Forelimb muscle (tissue), 1 donor: ENCODE measurements around the gene RINL. TPM values are rescaled to one million over a fixed set of nuclear protein-coding genes. Genes with fewer than 3 reads are reported as not detected.
A peak's percentile ranks its signal among the peaks of the same experiment; 100 is the strongest.

Experiments
- DNase-seq: peaks from one replicate; pipeline ENCODE4 v3.0.0-alpha.2; 2013; ENCODE audit warnings: low read depth
- polyA plus RNA-seq: library from polyadenylated mRNA; unstranded; fragments of 120-200 nt; gene quantifications from one replicate; pipeline ENCODE4 v1.2.1, GENCODE V29; 2013; ENCODE audit not compliant: insufficient read length

Gene RINL
- polyA plus RNA-seq, 1 donor: 9.6 TPM

- peak; percentile 87 for DNase-seq
These were observed 28.8 kb downstream of the RINL start for GRCh38 chr19:38849147-38849859.

- no peak for DNase-seq
These were observed 29.6 kb downstream of the RINL start for GRCh38 chr19:38848299-38849146.

- DNase-seq: no peak
These were observed 32.0 kb downstream of the RINL start for GRCh38 chr19:38846097-38846496.

GRCh38 chr19:38845374-38846024, 32.6 kb downstream of the RINL start:
- no peak for DNase-seq

GRCh38 chr19:38844093-38844686, 33.9 kb downstream of the RINL start:
- DNase-seq: no peak

GRCh38 chr19:38843175-38843758, 34.8 kb downstream of the RINL start:
- DNase-seq: no peak

- DNase-seq: no peak
These were observed 35.5 kb downstream of the RINL start for GRCh38 chr19:38842439-38843174.

- DNase-seq: no peak
These were observed 36.2 kb downstream of the RINL start for GRCh38 chr19:38841787-38842438.

- no peak for DNase-seq
These were observed 36.8 kb downstream of the RINL start for GRCh38 chr19:38841180-38841766.

- no peak for DNase-seq
These were observed 37.5 kb downstream of the RINL start for GRCh38 chr19:38840583-38840968.

- DNase-seq: no peak
These were observed 38.1 kb downstream of the RINL start for GRCh38 chr19:38839816-38840582.

- DNase-seq: no peak
These were observed 38.9 kb downstream of the RINL start for GRCh38 chr19:38838986-38839761.

GRCh38 chr19:38838208-38838985, 39.7 kb downstream of the RINL start:
- DNase-seq: no peak

GRCh38 chr19:38837656-38838121, 40.4 kb downstream of the RINL start:
- DNase-seq: no peak

GRCh38 chr19:38836983-38837626, 41.0 kb downstream of the RINL start:
- DNase-seq: no peak

GRCh38 chr19:38836159-38836982, 41.7 kb downstream of the RINL start:
- DNase-seq: no peak
